ENCODE data around the gene CHST15. TPM values are rescaled to one million over a fixed set of nuclear protein-coding genes. Genes with fewer than 3 reads are reported as not detected.

CHST15 gene
- total and polyA plus RNA-seq, 2 of the 8 experiments (the other 6 are each of a cell fraction or from before 2014, with no cell fraction given): 8.8 to 9.1 TPM

GRCh38 chr10:124071141-124071540 is 22.3 kb downstream of the CHST15 start (continued):
- no peak for TF ChIP-seq CHD7 (IDR thresholded peaks at IDR 0.05; ENCODE audit: insufficient replicate concordance, low read length)
- no peak for TF ChIP-seq EP300 (IDR thresholded peaks at IDR 0.05; ENCODE audit: borderline replicate concordance in 1 of 2, low read depth in 2 of 2, low read length in 2 of 2)
- TF ChIP-seq PHF8 (conservative IDR thresholded peaks at IDR 0.05; ENCODE audit: low read depth, low read length): no peak
